BLaER1 treated with 17β-estradiol and CSF1 and Interleukin-3, amounts not matched to agents 10 nM and 100 nM (cell line): ENCODE data around the gene GTPBP10.
A peak's percentile ranks its signal among the peaks of the same experiment; 100 is the strongest.
"Not testable (repeated sequence)": the region's sequence is repeated elsewhere in the genome, so short reads cannot be mapped to it uniquely, and the experiment has no call there.

Experiments
- H3K27ac ChIP-seq, 11 experiments: shearing (Covaris generic); formaldehyde crosslinking; 2 replicates each; pipeline ENCODE4 v1.8.1; 2022
- H3K27me3 ChIP-seq, 11 experiments: shearing (Covaris generic); formaldehyde crosslinking; 2 replicates each; pipeline ENCODE4 v1.8.1; 2022
- H3K36me3 ChIP-seq, 11 experiments: shearing (Covaris generic); formaldehyde crosslinking; 2 replicates each; pipeline ENCODE4 v1.8.1; 2022
- H3K4me1 ChIP-seq, 10 experiments: shearing (Covaris generic); formaldehyde crosslinking; 2 replicates each; pipeline ENCODE4 v1.8.1; 2022
- H3K4me2 ChIP-seq, 11 experiments: shearing (Covaris generic); formaldehyde crosslinking; 2 replicates each; pipeline ENCODE4 v1.8.1; 2022
- H3K4me3 ChIP-seq, 10 experiments: shearing (Covaris generic); formaldehyde crosslinking; 2 replicates each; pipeline ENCODE4 v1.8.1; 2022
- H3K9ac ChIP-seq, 11 experiments: shearing (Covaris generic); formaldehyde crosslinking; 2 replicates each; pipeline ENCODE4 v1.8.1; 2022
- H3K9me3 ChIP-seq, 11 experiments: shearing (Covaris generic); formaldehyde crosslinking; replicated peaks in 1 of 11; 2 replicates each; pipeline ENCODE4 v1.8.1; 2022
- H4K20me1 ChIP-seq, 11 experiments: shearing (Covaris generic); formaldehyde crosslinking; 2 replicates each; pipeline ENCODE4 v1.8.1; 2022
- Cebpa-rat ChIP-seq, 11 experiments: shearing (Covaris generic); IDR thresholded peaks; 2 replicates each; pipeline ENCODE4 v1.8.1; 2022

The GTPBP10 gene

DNA sequence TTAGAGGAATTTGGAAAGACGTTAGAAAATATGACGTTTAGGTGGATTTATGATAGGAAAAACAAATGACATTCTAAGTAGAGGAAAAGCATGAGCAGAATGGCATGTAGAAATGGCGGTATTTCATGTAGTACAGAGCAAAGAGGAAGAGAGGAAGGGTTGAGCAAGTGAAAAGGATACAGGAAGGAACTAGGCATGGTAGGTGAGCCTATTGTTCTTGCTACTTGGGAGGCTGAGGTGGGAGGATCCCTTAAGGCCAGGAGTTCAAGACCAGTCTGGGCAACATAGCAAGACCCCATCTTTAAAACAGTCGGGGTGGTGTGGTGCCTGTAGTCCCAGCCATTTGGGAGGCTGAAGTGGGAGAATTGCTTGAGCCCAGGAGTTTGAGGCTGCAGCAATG lies 1.2 kb downstream of the GTPBP10 start:
- Histone ChIP-seq H3K27ac (peak overlapping the region in 10 of 11 experiments; percentile 88 to 95 (median 92); a peak in 16 of 22 replicates), H3K9ac (peak overlapping the region in 9 of 11 experiments; percentile 88 to 96 (median 91); a peak in 11 of 22 replicates), H4K20me1 (peaks cover 0 to 15% (median 5%) of the 10 kb centered on the region in 11 experiments; a peak in 7 of 22 replicates)

DNA sequence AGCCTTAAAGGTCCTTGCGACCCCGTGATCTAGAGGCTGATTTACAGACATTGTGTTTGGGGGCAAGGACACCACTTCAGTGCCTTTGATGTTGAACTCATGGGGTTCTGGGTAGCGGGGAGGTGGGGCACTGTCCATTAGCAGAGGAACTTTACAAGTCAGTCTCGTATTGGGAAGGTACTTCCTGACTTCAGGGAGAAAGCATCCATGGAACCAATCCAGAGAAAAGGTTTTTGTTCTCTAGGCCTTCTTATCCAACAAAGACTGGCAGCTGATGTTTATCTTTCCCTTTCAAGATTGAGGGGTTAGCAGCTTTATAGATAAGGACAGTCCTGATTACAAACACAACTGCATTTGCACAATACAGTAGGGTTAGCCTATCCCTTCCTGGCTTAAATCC lies 2.8 kb downstream of the GTPBP10 start:
- Histone ChIP-seq H3K9ac (no peak overlapping the region), H3K9me3 (peaks cover 0 to 27% (median 6%) of the 10 kb centered on the region in 11 experiments; a peak in 13 of 22 replicates), H3K27me3 (no peaks in the 10 kb centered on the region), H3K4me1 (peaks cover 8 to 17% (median 14%) of the 10 kb centered on the region in 10 experiments), H4K20me1 (peaks cover 0 to 17% (median 5%) of the 10 kb centered on the region in 11 experiments; a peak in 7 of 22 replicates), H3K4me2 (no peak overlapping the region), H3K36me3 (peaks cover 18 to 46% (median 32%) of the 10 kb centered on the region in 11 experiments), H3K4me3 (no peak overlapping the region), H3K27ac (no peak overlapping the region)
- TF ChIP-seq Cebpa-rat (IDR thresholded peaks at IDR 0.05) = no peak

More for the DNA sequence above, 1.2 kb downstream of the GTPBP10 start:
- Histone ChIP-seq H3K4me3 (peak overlapping the region; percentile 78 to 89 (median 81)), H3K36me3 (peaks cover 9 to 30% (median 17%) of the 10 kb centered on the region in 11 experiments; a peak in 17 of 22 replicates), H3K4me2 (peak overlapping the region; percentile 70 to 85 (median 80)), H3K4me1 (peaks cover 8 to 17% (median 14%) of the 10 kb centered on the region in 10 experiments), H3K9me3 (peaks cover 0 to 27% (median 6%) of the 10 kb centered on the region in 11 experiments; a peak in 13 of 22 replicates), H3K27me3 (no peaks in the 10 kb centered on the region)
- TF ChIP-seq Cebpa-rat (IDR thresholded peaks at IDR 0.05) = no peak

DNA sequence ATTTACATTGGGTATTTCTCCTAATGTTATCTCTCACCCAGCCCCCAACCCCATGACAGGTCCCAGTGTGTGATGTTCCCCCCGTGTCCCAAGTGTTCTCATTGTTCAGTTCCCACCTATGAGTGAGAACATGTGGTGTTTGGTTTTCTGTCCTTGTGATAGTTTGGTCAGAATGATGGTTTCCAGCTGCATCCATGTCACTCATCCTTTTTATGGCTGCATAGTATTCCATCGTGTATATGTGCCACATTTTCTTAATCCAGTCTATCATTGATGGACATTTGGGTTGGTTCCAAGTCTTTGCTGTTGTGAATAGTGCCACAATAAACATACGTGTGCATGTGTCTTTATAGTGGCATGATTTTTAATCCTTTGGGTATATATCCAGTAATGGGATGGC lies 3.5 kb downstream of the GTPBP10 start:
- H3K4me2 ChIP-seq, H3K27me3 ChIP-seq, H3K9ac ChIP-seq, H3K4me3 ChIP-seq, H3K27ac ChIP-seq: not testable (repeated sequence)
- peaks cover 8 to 17% (median 14%) of the 10 kb centered on the region in 10 experiments for H3K4me1 ChIP-seq
- H3K9me3 ChIP-seq = peaks cover 0 to 21% (median 6%) of the 10 kb centered on the region in 11 experiments; a peak in 13 of 22 replicates
- H3K36me3 ChIP-seq = peaks cover 23 to 52% (median 38%) of the 10 kb centered on the region in 11 experiments
- H4K20me1 ChIP-seq = peaks cover 0 to 17% (median 5%) of the 10 kb centered on the region in 11 experiments; a peak in 7 of 22 replicates

DNA sequence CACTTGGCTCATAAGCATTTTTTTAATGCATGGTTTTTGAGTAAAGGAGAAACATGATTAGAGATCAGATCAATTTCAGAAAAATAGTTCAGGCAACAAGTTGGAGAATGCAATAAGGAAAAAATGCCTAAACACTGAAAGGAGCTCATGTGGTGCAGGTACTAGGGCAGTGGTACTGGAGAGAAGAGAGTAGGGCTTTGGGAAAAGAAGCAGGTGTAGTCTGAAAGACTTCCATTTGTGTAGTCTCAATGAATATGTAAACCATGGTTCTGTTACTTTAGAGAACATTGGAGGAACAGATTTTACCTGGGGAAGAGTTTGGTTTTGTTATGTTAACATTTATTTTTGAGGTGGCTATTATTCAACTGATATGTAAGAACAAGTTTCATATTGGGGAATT lies 5.5 kb downstream of the GTPBP10 start:
- H3K4me3 ChIP-seq = no peak overlapping the region
- no peak overlapping the region for H3K27ac ChIP-seq
- H3K9me3 ChIP-seq = peaks cover 10 to 29% (median 16%) of the 10 kb centered on the region in 11 experiments; a peak in 20 of 22 replicates
- no peaks in the 10 kb centered on the region for H3K27me3 ChIP-seq
- H3K36me3 ChIP-seq = peaks cover 41 to 71% (median 57%) of the 10 kb centered on the region in 11 experiments
- H3K9ac ChIP-seq = no peak overlapping the region
- peaks cover 7 to 11% (median 9%) of the 10 kb centered on the region in 10 experiments for H3K4me1 ChIP-seq
- no peak for TF ChIP-seq Cebpa-rat (IDR thresholded peaks at IDR 0.05)
- peaks cover 0 to 17% (median 5%) of the 10 kb centered on the region in 11 experiments; a peak in 7 of 22 replicates for H4K20me1 ChIP-seq
- H3K4me2 ChIP-seq = no peak overlapping the region

DNA sequence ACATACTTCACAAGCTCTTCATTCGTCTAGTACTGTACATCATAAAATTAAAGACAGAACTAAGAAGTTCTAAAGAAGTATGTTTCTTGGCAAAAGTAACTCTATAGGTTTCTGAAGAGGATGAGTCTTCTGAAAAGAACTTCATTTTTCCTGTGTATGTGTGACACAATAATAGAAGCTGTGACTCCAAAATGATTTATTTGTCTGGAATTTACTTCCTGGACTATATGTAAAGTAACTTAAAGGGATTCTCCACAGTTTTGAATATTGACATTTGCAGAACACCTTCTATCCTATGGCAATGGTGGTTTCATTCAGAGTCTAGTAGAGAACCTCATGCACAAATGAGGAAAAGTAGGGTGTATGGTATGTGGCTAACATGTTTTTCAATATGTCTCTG lies 36.9 kb downstream of the GTPBP10 start:
- no peak overlapping the region for H3K4me3 ChIP-seq
- no peaks in the 10 kb centered on the region for H3K27me3 ChIP-seq
- no peaks in the 10 kb centered on the region for H3K4me1 ChIP-seq
- H3K4me2 ChIP-seq = no peak overlapping the region
- H3K27ac ChIP-seq = no peak overlapping the region
- H3K9ac ChIP-seq = no peak overlapping the region
- H4K20me1 ChIP-seq = no peaks in the 10 kb centered on the region
- peaks cover 81 to 96% (median 89%) of the 10 kb centered on the region in 11 experiments for H3K36me3 ChIP-seq
- TF ChIP-seq Cebpa-rat (IDR thresholded peaks at IDR 0.05) = no peak
- peaks cover 14 to 32% (median 20%) of the 10 kb centered on the region in 11 experiments; a peak in 21 of 22 replicates for H3K9me3 ChIP-seq

DNA sequence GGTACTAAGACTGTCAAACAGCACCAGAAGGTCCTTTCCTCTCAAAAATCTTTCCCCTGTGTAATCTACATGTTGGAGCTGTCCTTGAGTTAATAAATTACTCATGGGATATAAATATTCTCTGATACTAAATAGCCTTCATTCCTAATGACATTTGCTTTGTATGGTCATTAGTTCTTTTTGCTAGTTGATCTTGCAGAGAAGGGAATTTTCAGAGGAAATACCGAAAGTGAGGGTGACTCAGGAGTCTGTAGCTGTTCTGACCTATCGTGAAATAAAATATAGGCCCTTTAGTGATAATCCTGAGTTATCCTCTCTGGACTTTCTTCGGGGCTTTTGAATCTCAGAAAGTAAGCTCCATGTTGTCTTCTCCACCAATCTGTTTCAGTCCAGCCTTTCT lies 37.3 kb downstream of the GTPBP10 start:
- TF ChIP-seq Cebpa-rat (IDR thresholded peaks at IDR 0.05) = no peak
- Histone ChIP-seq H3K9ac (no peak overlapping the region), H3K4me1 (no peaks in the 10 kb centered on the region), H3K27ac (no peak overlapping the region), H4K20me1 (no peaks in the 10 kb centered on the region), H3K4me2 (no peak overlapping the region), H3K9me3 (peaks cover 14 to 29% (median 19%) of the 10 kb centered on the region in 11 experiments; a peak in 21 of 22 replicates), H3K4me3 (no peak overlapping the region), H3K36me3 (peaks cover 77 to 92% (median 84%) of the 10 kb centered on the region in 11 experiments), H3K27me3 (no peaks in the 10 kb centered on the region)

DNA sequence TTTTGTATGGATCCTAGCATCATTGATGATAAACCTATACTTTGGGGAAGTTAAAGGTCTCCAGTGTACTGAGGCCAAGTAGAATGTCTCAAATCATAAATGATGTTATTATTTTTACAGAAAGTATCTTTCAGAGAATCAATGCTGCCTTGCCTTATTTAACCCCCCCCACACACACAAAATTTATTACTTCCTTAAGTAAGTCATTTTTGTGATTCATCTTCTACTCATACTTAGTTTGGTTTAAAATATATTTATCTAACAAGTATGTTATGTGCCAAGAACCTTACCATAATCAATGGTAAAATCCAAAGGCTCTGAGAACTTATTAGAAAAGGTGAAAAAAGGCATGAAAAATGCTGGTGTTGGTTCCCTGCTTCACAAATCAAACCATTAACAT lies 37.9 kb downstream of the GTPBP10 start:
- Histone ChIP-seq H3K27me3 (no peaks in the 10 kb centered on the region), H3K9ac (no peak overlapping the region), H4K20me1 (no peaks in the 10 kb centered on the region), H3K36me3 (peaks cover 71 to 89% (median 79%) of the 10 kb centered on the region in 11 experiments), H3K4me2 (no peak overlapping the region), H3K27ac (no peak overlapping the region), H3K4me3 (no peak overlapping the region), H3K9me3 (peaks cover 13 to 24% (median 16%) of the 10 kb centered on the region in 11 experiments; a peak in 21 of 22 replicates), H3K4me1 (no peaks in the 10 kb centered on the region)
- TF ChIP-seq Cebpa-rat (IDR thresholded peaks at IDR 0.05) = no peak

DNA sequence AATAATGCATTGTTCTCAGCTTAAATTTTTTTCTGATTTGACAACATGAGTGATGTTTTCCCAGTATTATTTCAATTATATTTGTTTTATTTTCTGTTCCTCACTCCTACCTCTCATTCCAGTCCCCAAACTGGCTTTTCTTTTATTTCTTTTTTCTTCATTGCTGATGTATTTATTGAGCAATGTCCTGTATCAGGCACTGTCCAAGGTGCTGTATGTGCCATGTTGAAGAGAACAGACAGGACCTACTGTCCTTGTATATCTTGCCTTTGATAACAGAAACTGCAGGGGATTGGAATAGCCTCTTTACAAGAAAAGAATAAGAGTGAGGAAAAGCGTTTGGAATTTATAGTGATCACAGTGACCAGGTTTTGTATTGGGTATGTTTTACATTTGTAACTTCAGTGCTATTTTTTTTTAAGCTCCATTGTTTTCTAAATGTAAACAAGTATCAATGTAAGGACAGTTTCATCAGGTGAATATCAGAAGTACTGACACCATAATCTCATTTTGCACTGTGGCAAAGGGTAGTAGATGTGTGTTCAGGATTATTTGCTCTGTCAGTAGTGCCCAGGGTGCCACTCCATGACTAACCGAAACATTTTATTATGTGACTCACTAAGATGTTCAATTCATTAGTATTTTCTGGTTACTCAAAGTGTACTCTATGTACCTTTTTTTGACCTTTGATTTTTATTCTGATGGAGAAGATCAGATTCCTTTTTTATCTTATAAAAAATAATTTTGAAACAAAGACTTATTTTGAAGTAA lies 41.1 kb downstream of the GTPBP10 start:
- H3K4me2 ChIP-seq = no peak overlapping the region
- H3K4me1 ChIP-seq = no peaks in the 10 kb centered on the region
- H4K20me1 ChIP-seq = no peaks in the 10 kb centered on the region
- H3K27ac ChIP-seq = no peak overlapping the region
- H3K9me3 ChIP-seq = peaks cover 0 to 11% (median 0%) of the 10 kb centered on the region in 11 experiments; a peak in 1 of 22 replicates
- no peak for TF ChIP-seq Cebpa-rat (IDR thresholded peaks at IDR 0.05)
- H3K9ac ChIP-seq = no peak overlapping the region
- peaks cover 44 to 64% (median 52%) of the 10 kb centered on the region in 11 experiments for H3K36me3 ChIP-seq
- H3K27me3 ChIP-seq = no peaks in the 10 kb centered on the region
- no peak overlapping the region for H3K4me3 ChIP-seq

DNA sequence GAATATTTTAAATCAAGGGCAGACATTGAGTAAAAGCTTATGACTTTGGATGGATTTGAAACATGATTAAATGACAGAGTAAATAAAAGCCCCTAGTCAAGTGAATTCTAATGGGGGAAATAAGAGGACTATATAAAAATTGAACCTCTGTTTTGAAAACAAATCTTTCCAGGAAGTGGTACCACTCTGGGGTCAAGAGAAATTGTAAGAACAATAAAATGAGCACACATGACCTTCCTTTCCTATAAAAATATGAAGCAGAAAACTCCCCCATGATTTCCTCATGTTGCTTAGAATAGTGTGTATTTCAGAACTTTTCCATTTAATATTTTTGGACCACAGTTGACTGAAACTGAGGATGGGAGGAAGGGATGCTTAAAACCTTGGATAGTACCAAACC lies 44.4 kb downstream of the GTPBP10 start:
- Histone ChIP-seq H3K4me3 (no peak overlapping the region), H3K36me3 (peaks cover 15 to 35% (median 22%) of the 10 kb centered on the region in 11 experiments), H3K9me3 (peaks cover 0 to 11% (median 0%) of the 10 kb centered on the region in 11 experiments; a peak in 1 of 22 replicates), H4K20me1 (no peaks in the 10 kb centered on the region), H3K9ac (no peak overlapping the region), H3K4me2 (no peak overlapping the region), H3K27me3 (no peaks in the 10 kb centered on the region), H3K27ac (no peak overlapping the region), H3K4me1 (no peaks in the 10 kb centered on the region)
- TF ChIP-seq Cebpa-rat (IDR thresholded peaks at IDR 0.05) = no peak
